Keratinocyte (primary cell): ENCODE data around the gene FOXP3. TPM values are rescaled to one million over a fixed set of nuclear protein-coding genes. Genes with fewer than 3 reads are reported as not detected.

Experiments used
- DNase-seq: peaks from one replicate; pipeline ENCODE4 v3.0.0-alpha.2; 2011; ENCODE audit warnings: low read depth, missing footprints, low spot score
- FAIRE-seq: peaks from 2 replicates; lab custom pipeline; 2011; peaks lifted over from hg19 to GRCh38; lab: Jason Lieb, UNC
- H2AFZ ChIP-seq: 2 replicates; pipeline ENCODE4 v1.6.0; 2012; ENCODE audit warnings: low read length, control low read depth, inconsistent platforms; ENCODE audit not compliant: control insufficient read depth
- H3K27ac ChIP-seq: 2 replicates; pipeline ENCODE4 v1.5.1; 2011; ENCODE audit warnings: low read length; ENCODE audit not compliant: control insufficient read depth, insufficient read depth
- H3K27me3 ChIP-seq: 3 replicates; pipeline ENCODE4 v1.6.0; 2011; ENCODE audit warnings: low read length; ENCODE audit not compliant: control insufficient read depth, insufficient read depth; ENCODE audit errors: extremely low read depth
- H3K36me3 ChIP-seq, 2 experiments: 2 replicates in 1 of 2; 3 replicates in 1 of 2; pipeline ENCODE4 v1.5.1; 2011; ENCODE audit warnings: low read length in 2 of 2, mild to moderate bottlenecking in 1 of 2; ENCODE audit not compliant: control insufficient read depth in 2 of 2, insufficient read depth in 2 of 2; ENCODE audit errors: extremely low read depth in 1 of 2
- H3K4me1 ChIP-seq: 3 replicates; pipeline ENCODE4 v1.5.1; 2011; ENCODE audit warnings: low read length; ENCODE audit not compliant: control insufficient read depth, insufficient read depth; ENCODE audit errors: extremely low read depth
- H3K4me2 ChIP-seq: 3 replicates; pipeline ENCODE4 v1.6.0; 2011; ENCODE audit warnings: low read depth, low read length; ENCODE audit not compliant: control insufficient read depth, insufficient read depth; ENCODE audit errors: extremely low read depth
- H3K4me3 ChIP-seq, 3 experiments: fragments of 200-600 bp in 1 of 3; sonication (generic) in 1 of 3; 2 replicates in 2 of 3; 3 replicates in 1 of 3; pipeline ENCODE4 v1.5.1; 2011 to 2016; ENCODE audit warnings: low read length in 3 of 3, mild to moderate bottlenecking in 3 of 3, control low read depth in 2 of 3, inconsistent platforms in 1 of 3, low read depth in 1 of 3, mixed read lengths in 1 of 3, mixed run types in 1 of 3, moderate library complexity in 1 of 3; ENCODE audit not compliant: control insufficient read depth in 2 of 3, insufficient read depth in 2 of 3; ENCODE audit errors: extremely low read depth in 1 of 3
- H3K79me2 ChIP-seq: 2 replicates; pipeline ENCODE4 v1.6.0; 2012; ENCODE audit warnings: low read length; ENCODE audit not compliant: control insufficient read depth, insufficient read depth
- H3K9ac ChIP-seq: 3 replicates; pipeline ENCODE4 v1.6.0; 2011; ENCODE audit warnings: low read length; ENCODE audit not compliant: control insufficient read depth, insufficient read depth; ENCODE audit errors: extremely low read depth
- H3K9me1 ChIP-seq: 3 replicates; pipeline ENCODE4 v1.6.0; 2011; ENCODE audit warnings: low read length; ENCODE audit not compliant: control insufficient read depth, insufficient read depth; ENCODE audit errors: extremely low read depth
- H3K9me3 ChIP-seq: 2 replicates; pipeline ENCODE4 v1.5.1; 2012; ENCODE audit warnings: low read depth, low read length; ENCODE audit not compliant: control insufficient read depth
- H4K20me1 ChIP-seq: 3 replicates; pipeline ENCODE4 v1.6.0; 2011; ENCODE audit warnings: low read length; ENCODE audit not compliant: control insufficient read depth, insufficient read depth; ENCODE audit errors: extremely low read depth
- CTCF ChIP-seq, 3 experiments: IDR thresholded peaks in 1 of 3; conservative IDR thresholded peaks in 1 of 3; optimal IDR thresholded peaks in 1 of 3; 2 replicates in 2 of 3; 3 replicates in 1 of 3; pipeline versions ENCODE3 to v1.5.1; 2011; ENCODE audit warnings: low read length in 3 of 3, mild to moderate bottlenecking in 3 of 3, moderate library complexity in 2 of 3, control low read depth in 1 of 3, inconsistent platforms in 1 of 3; ENCODE audit not compliant: insufficient read depth in 2 of 3; ENCODE audit errors: extremely low read depth in 1 of 3
- EZH2 ChIP-seq: IDR thresholded peaks from one replicate; pipeline ENCODE4 v1.6.1; 2012; ENCODE audit warnings: inconsistent platforms, mild to moderate bottlenecking, low read length, moderate library complexity
- dilution Hi-C: fragments of 300-500 bp; cut with MboI; formaldehyde crosslinking; loops from one replicate; pipeline ENCODE4 v1.7.0; 2020; ENCODE audit warnings: low sequenced_read_pairs; ENCODE audit not compliant: extremely low pct_ligation_motif_present
- polyA plus RNA-seq, 5 experiments: library from polyadenylated mRNA; depleted of rRNA in 3 of 5; stranded (reverse) in 3 of 5; stranded (forward) in 1 of 5; unstranded in 1 of 5; fragments of >200 nt; gene quantifications; 1 replicate in 1 of 5; 2 replicates in 3 of 5; 3 replicates in 1 of 5; pipeline versions ENCODE4 v1.2.1 to v1.2.3, GENCODE V29; 2011 to 2012; ENCODE audit warnings: missing spikeins in 2 of 5, low read depth in 1 of 5, low replicate concordance in 1 of 5

Gene FOXP3
- polyA plus RNA-seq, 1 donor (not counting 4 experiments of a cell fraction or from before 2014, with no cell fraction given) = 0.05 TPM

- no peak for TF ChIP-seq EZH2
- TF ChIP-seq CTCF (optimal IDR thresholded peaks at IDR 0.05 in 1 of 3, IDR thresholded peaks at IDR 0.05 in 1 of 3, conservative IDR thresholded peaks at IDR 0.05 in 1 of 3; ENCODE audit: extremely low read depth in 1 of 3, insufficient read depth in 2 of 3, low read length in 3 of 3) = no peak
- H3K27ac ChIP-seq = no peak overlapping the region
Observed at GRCh38 chrX:49292400-49293362, 28.2 kb upstream of the FOXP3 start.

GRCh38 chrX:49291615-49292337, 27.3 kb upstream of the FOXP3 start:
- H3K9me3 ChIP-seq = no peaks in the 10 kb centered on the region
- no peaks in the 10 kb centered on the region for H3K27me3 ChIP-seq
- H3K79me2 ChIP-seq = no peaks in the 10 kb centered on the region
- H3K27ac ChIP-seq = no peak overlapping the region
- no peaks in the 10 kb centered on the region for H3K9me1 ChIP-seq
- H3K4me2 ChIP-seq = no peak overlapping the region
- FAIRE-seq = no peak
- H3K9ac ChIP-seq = no peak overlapping the region
- H4K20me1 ChIP-seq = no peaks in the 10 kb centered on the region
- H3K4me3 ChIP-seq = no peak overlapping the region
- no peak overlapping the region for H2AFZ ChIP-seq
- DNase-seq = peak; percentile 9
- no peaks in the 10 kb centered on the region for H3K36me3 ChIP-seq
- no peaks in the 10 kb centered on the region for H3K4me1 ChIP-seq
- dilution Hi-C loops = no loop called here
- TF ChIP-seq EZH2 = no peak
- peak; percentile 66 to 72 (median 67) for TF ChIP-seq CTCF (optimal IDR thresholded peaks at IDR 0.05 in 1 of 3, IDR thresholded peaks at IDR 0.05 in 1 of 3, conservative IDR thresholded peaks at IDR 0.05 in 1 of 3; ENCODE audit: extremely low read depth in 1 of 3, insufficient read depth in 2 of 3, low read length in 3 of 3)

More at GRCh38 chrX:49292400-49293362, 28.2 kb upstream of the FOXP3 start:
- H2AFZ ChIP-seq = no peak overlapping the region
- DNase-seq (no peak), FAIRE-seq (no peak)
- H3K27me3 ChIP-seq = no peaks in the 10 kb centered on the region
- no peak overlapping the region for H3K4me2 ChIP-seq
- no peaks in the 10 kb centered on the region for H3K79me2 ChIP-seq
- no peaks in the 10 kb centered on the region for H3K36me3 ChIP-seq
- no peaks in the 10 kb centered on the region for H3K9me3 ChIP-seq
- no peaks in the 10 kb centered on the region for H4K20me1 ChIP-seq
- H3K4me3 ChIP-seq = no peak overlapping the region
- no peak overlapping the region for H3K9ac ChIP-seq
- no peaks in the 10 kb centered on the region for H3K9me1 ChIP-seq
- no peaks in the 10 kb centered on the region for H3K4me1 ChIP-seq
- dilution Hi-C loops = no loop called here
